ENCODE measurements around the gene MASP1. TPM values are rescaled to one million over a fixed set of nuclear protein-coding genes. Genes with fewer than 3 reads are reported as not detected.

The MASP1 gene
- total RNA-seq, 2 experiments from 2014 or later = not detected

GRCh38 chr3:187259171-187259570 lies 32.4 kb downstream of the MASP1 start:
- intact Hi-C loops (cut with micrococcal nuclease; ENCODE audit: unreplicated experiment) = no loop called here
- Histone ChIP-seq H3K4me1 (ENCODE audit: insufficient read depth, low read length, poor library complexity, severe bottlenecking) (no peaks in the 10 kb centered on the region), H3K4me3 (ENCODE audit: low read depth, low read length, poor library complexity, severe bottlenecking) (no peak overlapping the region), H3K9me3 (ENCODE audit: low read length) (no peaks in the 10 kb centered on the region), H2AFZ (ENCODE audit: low read length) (no peak overlapping the region), H4K20me1 (ENCODE audit: insufficient read depth, low read length) (no peaks in the 10 kb centered on the region), H3K4me2 (ENCODE audit: low read length) (no peak overlapping the region), H3K79me2 (ENCODE audit: insufficient read depth, low read depth, low read length) (no peaks in the 10 kb centered on the region), H3K9me2 (ENCODE audit: insufficient read depth, low read length) (no peaks in the 10 kb centered on the region), H3K27ac (ENCODE audit: low read depth, low read length, poor library complexity, severe bottlenecking) (no peak overlapping the region), H3K36me3 (ENCODE audit: insufficient read depth, low read length) (no peaks in the 10 kb centered on the region)
- no peak for DNase-seq (ENCODE audit: low spot score)
- no TSS peak for BruUV-seq (replicated peaks)
- POLR2A ChIA-PET = no interaction called here
- no peak for TF ChIP-seq EZH2phosphoT487 (IDR thresholded peaks at IDR 0.05; ENCODE audit: borderline replicate concordance, low read depth, low read length)
- TF ChIP-seq CTCF (conservative IDR thresholded peaks at IDR 0.05; ENCODE audit: low read length) = no peak
- CTCF ChIA-PET (ENCODE audit: unreplicated experiment) = no interaction called here

GRCh38 chr3:187257992-187258692 lies 33.4 kb downstream of the MASP1 start:
- no peaks in the 10 kb centered on the region for H3K79me2 ChIP-seq (ENCODE audit: insufficient read depth, low read depth, low read length)
- ChIA-PET CTCF (ENCODE audit: unreplicated experiment) (no interaction called here), POLR2A (no interaction called here)
- no peaks in the 10 kb centered on the region for H3K9me2 ChIP-seq (ENCODE audit: insufficient read depth, low read length)
- TF ChIP-seq CTCF (conservative IDR thresholded peaks at IDR 0.05; ENCODE audit: low read length) (no peak), EZH2phosphoT487 (IDR thresholded peaks at IDR 0.05; ENCODE audit: borderline replicate concordance, low read depth, low read length) (no peak)
- no peaks in the 10 kb centered on the region for H3K9me3 ChIP-seq (ENCODE audit: low read length)
- H4K20me1 ChIP-seq (ENCODE audit: insufficient read depth, low read length) = no peaks in the 10 kb centered on the region
- no TSS peak for BruUV-seq (replicated peaks)
- no peak overlapping the region for H3K4me3 ChIP-seq (ENCODE audit: low read depth, low read length, poor library complexity, severe bottlenecking)
- no peaks in the 10 kb centered on the region for H3K4me1 ChIP-seq (ENCODE audit: insufficient read depth, low read length, poor library complexity, severe bottlenecking)
- H3K4me2 ChIP-seq (ENCODE audit: low read length) = no peak overlapping the region
- no peaks in the 10 kb centered on the region for H3K36me3 ChIP-seq (ENCODE audit: insufficient read depth, low read length)
- no peak overlapping the region for H2AFZ ChIP-seq (ENCODE audit: low read length)
- DNase-seq (ENCODE audit: low spot score) = no peak
- intact Hi-C loops (cut with micrococcal nuclease; ENCODE audit: unreplicated experiment) = no loop called here
- no peak overlapping the region for H3K27ac ChIP-seq (ENCODE audit: low read depth, low read length, poor library complexity, severe bottlenecking)

GRCh38 chr3:187257471-187257870 lies 34.1 kb downstream of the MASP1 start:
- H3K9me3 ChIP-seq (ENCODE audit: low read length) = no peaks in the 10 kb centered on the region
- no peak overlapping the region for H3K27ac ChIP-seq (ENCODE audit: low read depth, low read length, poor library complexity, severe bottlenecking)
- H3K4me1 ChIP-seq (ENCODE audit: insufficient read depth, low read length, poor library complexity, severe bottlenecking) = no peaks in the 10 kb centered on the region
- H3K9me2 ChIP-seq (ENCODE audit: insufficient read depth, low read length) = no peaks in the 10 kb centered on the region
- H4K20me1 ChIP-seq (ENCODE audit: insufficient read depth, low read length) = no peaks in the 10 kb centered on the region
- intact Hi-C loops (cut with micrococcal nuclease; ENCODE audit: unreplicated experiment) = no loop called here
- no peaks in the 10 kb centered on the region for H3K79me2 ChIP-seq (ENCODE audit: insufficient read depth, low read depth, low read length)
- H3K36me3 ChIP-seq (ENCODE audit: insufficient read depth, low read length) = no peaks in the 10 kb centered on the region
- no peak overlapping the region for H3K4me3 ChIP-seq (ENCODE audit: low read depth, low read length, poor library complexity, severe bottlenecking)
- no peak overlapping the region for H3K4me2 ChIP-seq (ENCODE audit: low read length)
- no peak for TF ChIP-seq EZH2phosphoT487 (IDR thresholded peaks at IDR 0.05; ENCODE audit: borderline replicate concordance, low read depth, low read length)
- no peak for TF ChIP-seq CTCF (conservative IDR thresholded peaks at IDR 0.05; ENCODE audit: low read length)
- ChIA-PET POLR2A (no interaction called here), CTCF (ENCODE audit: unreplicated experiment) (no interaction called here)
- no peak for DNase-seq (ENCODE audit: low spot score)
- H2AFZ ChIP-seq (ENCODE audit: low read length) = no peak overlapping the region
- BruUV-seq (replicated peaks) = no TSS peak

All from OCI-LY7 (cell line).